Measurements from ENCODE around the gene RAB3C.

- TF ChIP-seq POLR2A (IDR thresholded peaks at IDR 0.05) (no peak), CTCF (IDR thresholded peaks at IDR 0.05 in 8 of 11, conservative IDR thresholded peaks at IDR 0.05 in 3 of 11) (no peak)
Observed at GRCh38 chr5:58595952-58596351, 13.1 kb downstream of the RAB3C start.

Measured in spleen (tissue), 7 donors.